HG02588 (cell line): Measurements from ENCODE around the gene EPAS1.
"Not testable (repeated sequence)": the region's sequence is repeated elsewhere in the genome, so short reads cannot be mapped to it uniquely, and the experiment has no call there.

Experiments
- ATAC-seq: cut with Tn5 transposase; IDR thresholded peaks from one replicate; pipeline ENCODE4 v1.9.1; 2021; ENCODE audit warnings: mild to moderate bottlenecking, moderate library complexity; ENCODE audit not compliant: unreplicated experiment

Gene EPAS1

GRCh38 chr2:46381871-46382270 is 84.7 kb downstream of the EPAS1 start:
- no peak for ATAC-seq

- ATAC-seq: no peak
Measured at GRCh38 chr2:46382331-46383112, 85.3 kb downstream of the EPAS1 start.

- ATAC-seq: no peak
Measured at GRCh38 chr2:46383113-46383395, 85.8 kb downstream of the EPAS1 start.

GRCh38 chr2:46383784-46384456 is 86.7 kb downstream of the EPAS1 start:
- ATAC-seq: no peak

- ATAC-seq: no peak
Measured at GRCh38 chr2:46384457-46384815, 87.2 kb downstream of the EPAS1 start.

- no peak for ATAC-seq
Measured at GRCh38 chr2:46385786-46386577, 88.8 kb downstream of the EPAS1 start.

GRCh38 chr2:46386763-46387162 is 89.6 kb downstream of the EPAS1 start:
- ATAC-seq: no peak

- no peak for ATAC-seq
Measured at GRCh38 chr2:46387292-46387691, 90.1 kb downstream of the EPAS1 start.

- ATAC-seq: no peak
Measured at GRCh38 chr2:46387886-46388515, 90.8 kb downstream of the EPAS1 start.

GRCh38 chr2:46388881-46389280 is 91.7 kb downstream of the EPAS1 start:
- no peak for ATAC-seq

- no peak for ATAC-seq
Measured at GRCh38 chr2:46389417-46389916, 92.3 kb downstream of the EPAS1 start.

GRCh38 chr2:46390036-46390435 is 92.8 kb downstream of the EPAS1 start:
- ATAC-seq: no peak

GRCh38 chr2:46390901-46391395 is 93.7 kb downstream of the EPAS1 start:
- ATAC-seq: no peak

- no peak for ATAC-seq
Measured at GRCh38 chr2:46392561-46393346, 95.5 kb downstream of the EPAS1 start.

- no peak for ATAC-seq
Measured at GRCh38 chr2:46393347-46393820, 96.2 kb downstream of the EPAS1 start.

- no peak for ATAC-seq
Measured at GRCh38 chr2:46393865-46394264, 96.7 kb downstream of the EPAS1 start.

- ATAC-seq: no peak
Measured at GRCh38 chr2:46394649-46395510, 97.7 kb downstream of the EPAS1 start.

- not testable (repeated sequence) for ATAC-seq
Measured at GRCh38 chr2:46395730-46396129, 98.5 kb downstream of the EPAS1 start.

GRCh38 chr2:46400016-46400415 is 102.8 kb downstream of the EPAS1 start:
- no peak for ATAC-seq
